ENCODE measurements around the gene DSG4.

DSG4 gene

GRCh38 chr18:31451625-31452024 is 75.0 kb downstream of the DSG4 start:
- no peak for FAIRE-seq

DNA sequence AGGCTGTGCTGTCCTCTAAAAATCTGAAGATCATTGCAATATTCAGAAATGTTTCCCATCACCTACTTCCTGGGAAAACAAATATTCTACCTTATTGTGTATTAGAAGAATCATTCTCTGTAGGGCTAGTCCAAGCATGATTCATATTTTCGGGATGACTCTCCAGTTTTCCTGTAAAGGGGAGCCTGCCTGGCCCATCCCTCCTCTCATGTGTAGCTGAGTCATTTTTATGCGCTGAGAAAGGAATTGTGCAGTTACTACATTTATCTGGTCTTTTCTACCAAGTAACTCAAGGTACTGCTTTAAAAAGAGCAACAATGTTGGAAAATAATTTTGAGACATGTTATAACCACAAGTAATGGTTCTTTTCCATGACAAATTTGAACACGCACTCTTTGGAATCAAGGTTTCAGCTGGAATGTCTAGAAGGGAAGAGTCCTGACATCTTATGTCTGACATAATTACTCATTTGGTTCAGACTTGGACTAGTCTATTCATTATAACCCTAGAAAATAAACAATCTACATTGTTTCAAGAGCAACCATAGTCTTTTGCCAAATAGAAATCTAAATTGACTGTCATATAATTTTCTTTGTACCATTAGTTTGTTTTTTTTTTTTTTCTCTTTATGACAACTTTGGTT is 77.6 kb downstream of the DSG4 start:
- no peak for FAIRE-seq

Data from islet of Langerhans (tissue), 1 donor.